Measurements from ENCODE around the gene ATG4B. TPM values are rescaled to one million over a fixed set of nuclear protein-coding genes. Genes with fewer than 3 reads are reported as not detected.

ATG4B gene
- total RNA-seq, 6 experiments from 2014 or later: 43.5 to 58.3 (median 51.9) TPM

GRCh38 chr2:241677392-241677791, 39.9 kb downstream of the ATG4B start:
- H3K9me3 Mint-ChIP-seq: no peaks in the 10 kb centered on the region
- no peak for TF ChIP-seq CTCF (IDR thresholded peaks at IDR 0.05)
- H3K4me1 Mint-ChIP-seq (ENCODE audit: low read depth): peaks cover 25% of the 10 kb centered on the region
- peaks cover 21% of the 10 kb centered on the region for H3K36me3 Mint-ChIP-seq (ENCODE audit: low read depth)
- no peak overlapping the region for H3K27ac Mint-ChIP-seq
- no peak for DNase-seq
- peaks cover 2% of the 10 kb centered on the region; the same call in 1 of the 2 replicates for H3K27me3 Mint-ChIP-seq (ENCODE audit: insufficient read depth)
- no peak overlapping the region for H3K4me3 Mint-ChIP-seq

GRCh38 chr2:241678307-241678706, 40.8 kb downstream of the ATG4B start:
- no peak overlapping the region for H3K27ac Mint-ChIP-seq
- no peak overlapping the region for H3K4me3 Mint-ChIP-seq
- H3K27me3 Mint-ChIP-seq (ENCODE audit: insufficient read depth): peaks cover 2% of the 10 kb centered on the region; the same call in 1 of the 2 replicates
- H3K4me1 Mint-ChIP-seq (ENCODE audit: low read depth): peaks cover 25% of the 10 kb centered on the region
- DNase-seq: no peak
- peaks cover 21% of the 10 kb centered on the region for H3K36me3 Mint-ChIP-seq (ENCODE audit: low read depth)
- H3K9me3 Mint-ChIP-seq: no peaks in the 10 kb centered on the region
- TF ChIP-seq CTCF (IDR thresholded peaks at IDR 0.05): no peak

GRCh38 chr2:241678784-241679540, 41.5 kb downstream of the ATG4B start:
- TF ChIP-seq CTCF (IDR thresholded peaks at IDR 0.05): no peak
- Mint-ChIP-seq H3K4me3 (no peak overlapping the region), H3K9me3 (no peaks in the 10 kb centered on the region), H3K27ac (peak overlapping the region; percentile 68), H3K4me1 (ENCODE audit: low read depth) (peaks cover 25% of the 10 kb centered on the region), H3K36me3 (ENCODE audit: low read depth) (peaks cover 23% of the 10 kb centered on the region), H3K27me3 (ENCODE audit: insufficient read depth) (peaks cover 2% of the 10 kb centered on the region; the same call in 1 of the 2 replicates)
- no peak for DNase-seq

DNA sequence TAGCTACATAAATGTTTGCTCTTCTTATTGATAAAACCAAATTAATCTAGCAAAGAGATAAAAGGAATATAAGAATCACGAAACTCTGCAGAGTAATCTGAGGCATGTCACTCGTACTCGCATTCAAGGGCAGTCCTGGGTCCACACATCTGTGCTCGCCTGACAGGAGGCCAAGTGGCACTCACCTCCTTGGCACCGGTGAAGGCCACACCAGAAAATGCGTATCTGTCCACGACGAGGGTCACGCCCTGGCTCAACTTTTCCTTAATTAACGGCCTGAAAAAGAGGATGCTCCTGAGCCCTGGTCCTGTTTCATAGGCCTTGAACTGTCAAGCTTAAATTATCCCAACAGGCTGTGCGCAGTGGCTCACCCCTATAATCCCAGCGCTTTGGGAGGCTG, 42.6 kb downstream of the ATG4B start:
- Mint-ChIP-seq H3K36me3 (ENCODE audit: low read depth) (peaks cover 31% of the 10 kb centered on the region), H3K9me3 (no peaks in the 10 kb centered on the region), H3K4me1 (ENCODE audit: low read depth) (peaks cover 34% of the 10 kb centered on the region), H3K27ac (peak overlapping the region; percentile 95), H3K27me3 (ENCODE audit: insufficient read depth) (peaks cover 2% of the 10 kb centered on the region; the same call in 1 of the 2 replicates), H3K4me3 (no peak overlapping the region)
- no peak for TF ChIP-seq CTCF (IDR thresholded peaks at IDR 0.05)
- no peak for DNase-seq

GRCh38 chr2:241680827-241681599, 43.5 kb downstream of the ATG4B start:
- Mint-ChIP-seq H3K27ac (peak overlapping the region; percentile 95), H3K36me3 (ENCODE audit: low read depth) (peaks cover 37% of the 10 kb centered on the region), H3K9me3 (no peaks in the 10 kb centered on the region), H3K4me3 (peak overlapping the region; percentile 73), H3K4me1 (ENCODE audit: low read depth) (peaks cover 41% of the 10 kb centered on the region), H3K27me3 (ENCODE audit: insufficient read depth) (peaks cover 2% of the 10 kb centered on the region; the same call in 1 of the 2 replicates)
- no peak for TF ChIP-seq CTCF (IDR thresholded peaks at IDR 0.05)
- peak; percentile 97 for DNase-seq

Data from HFFc6 (cell line).